GM12874 (cell line): ENCODE data around the gene B4GALT6.

Experiments
- TF ChIP-seq, protein P1 (sequence below): IDR thresholded peaks from 2 replicates; pipeline ENCODE4 v1.5.1; 2011; ENCODE audit warnings: low read depth, mild to moderate bottlenecking, control low read depth, low read length, moderate library complexity; ENCODE audit not compliant: insufficient read depth

B4GALT6 gene, protein sequence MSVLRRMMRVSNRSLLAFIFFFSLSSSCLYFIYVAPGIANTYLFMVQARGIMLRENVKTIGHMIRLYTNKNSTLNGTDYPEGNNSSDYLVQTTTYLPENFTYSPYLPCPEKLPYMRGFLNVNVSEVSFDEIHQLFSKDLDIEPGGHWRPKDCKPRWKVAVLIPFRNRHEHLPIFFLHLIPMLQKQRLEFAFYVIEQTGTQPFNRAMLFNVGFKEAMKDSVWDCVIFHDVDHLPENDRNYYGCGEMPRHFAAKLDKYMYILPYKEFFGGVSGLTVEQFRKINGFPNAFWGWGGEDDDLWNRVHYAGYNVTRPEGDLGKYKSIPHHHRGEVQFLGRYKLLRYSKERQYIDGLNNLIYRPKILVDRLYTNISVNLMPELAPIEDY

GRCh38 chr18:31684279-31685096 is at the start of gene B4GALT6:
Gene B4GALT6 (minus strand): TSS chr18:31684581. CDS start chr18:31684426, 155 bp downstream.
- TF ChIP-seq, protein P1, sequence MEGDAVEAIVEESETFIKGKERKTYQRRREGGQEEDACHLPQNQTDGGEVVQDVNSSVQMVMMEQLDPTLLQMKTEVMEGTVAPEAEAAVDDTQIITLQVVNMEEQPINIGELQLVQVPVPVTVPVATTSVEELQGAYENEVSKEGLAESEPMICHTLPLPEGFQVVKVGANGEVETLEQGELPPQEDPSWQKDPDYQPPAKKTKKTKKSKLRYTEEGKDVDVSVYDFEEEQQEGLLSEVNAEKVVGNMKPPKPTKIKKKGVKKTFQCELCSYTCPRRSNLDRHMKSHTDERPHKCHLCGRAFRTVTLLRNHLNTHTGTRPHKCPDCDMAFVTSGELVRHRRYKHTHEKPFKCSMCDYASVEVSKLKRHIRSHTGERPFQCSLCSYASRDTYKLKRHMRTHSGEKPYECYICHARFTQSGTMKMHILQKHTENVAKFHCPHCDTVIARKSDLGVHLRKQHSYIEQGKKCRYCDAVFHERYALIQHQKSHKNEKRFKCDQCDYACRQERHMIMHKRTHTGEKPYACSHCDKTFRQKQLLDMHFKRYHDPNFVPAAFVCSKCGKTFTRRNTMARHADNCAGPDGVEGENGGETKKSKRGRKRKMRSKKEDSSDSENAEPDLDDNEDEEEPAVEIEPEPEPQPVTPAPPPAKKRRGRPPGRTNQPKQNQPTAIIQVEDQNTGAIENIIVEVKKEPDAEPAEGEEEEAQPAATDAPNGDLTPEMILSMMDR = no peak

GRCh38 chr18:31731628-31732027 is 47.2 kb upstream of the B4GALT6 start:
- TF ChIP-seq, protein P1 = no peak

DNA sequence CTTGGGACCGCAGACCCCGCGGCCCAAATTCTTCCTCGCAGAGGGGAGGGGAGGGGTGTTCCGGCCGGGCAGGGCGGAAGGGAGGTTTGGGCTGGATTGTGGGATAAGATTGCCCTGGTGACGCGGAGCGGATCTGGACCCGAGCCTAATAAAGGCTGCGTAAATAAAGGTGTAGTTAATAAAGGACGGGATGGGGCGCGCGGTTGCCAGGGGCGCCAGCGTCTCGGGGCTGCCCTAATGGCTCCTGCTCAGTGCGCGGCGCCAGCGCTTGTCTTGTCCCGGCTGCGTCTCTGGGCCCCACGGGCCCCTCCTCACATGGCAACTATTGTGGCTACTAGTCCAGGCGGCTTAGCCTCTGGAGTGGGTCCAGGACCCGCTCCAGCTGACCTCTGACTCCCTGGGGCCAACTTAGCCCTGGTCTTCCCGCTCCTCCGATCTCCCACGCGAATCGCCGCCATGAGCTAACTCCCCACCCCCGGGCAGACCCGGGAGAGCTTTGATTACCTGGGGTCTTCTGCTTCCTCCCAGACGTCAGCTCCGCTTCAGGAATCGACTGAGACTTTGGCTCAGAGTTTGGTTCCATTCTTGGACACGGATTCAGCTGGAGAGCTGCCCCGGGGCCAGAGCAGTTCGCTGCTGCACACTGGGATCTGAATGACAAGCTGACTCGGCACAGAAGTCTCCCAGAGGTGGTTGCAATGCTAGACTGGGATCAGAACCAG is 39.8 kb upstream of the B4GALT6 start:
- TF ChIP-seq, protein P1 = no peak

DNA sequence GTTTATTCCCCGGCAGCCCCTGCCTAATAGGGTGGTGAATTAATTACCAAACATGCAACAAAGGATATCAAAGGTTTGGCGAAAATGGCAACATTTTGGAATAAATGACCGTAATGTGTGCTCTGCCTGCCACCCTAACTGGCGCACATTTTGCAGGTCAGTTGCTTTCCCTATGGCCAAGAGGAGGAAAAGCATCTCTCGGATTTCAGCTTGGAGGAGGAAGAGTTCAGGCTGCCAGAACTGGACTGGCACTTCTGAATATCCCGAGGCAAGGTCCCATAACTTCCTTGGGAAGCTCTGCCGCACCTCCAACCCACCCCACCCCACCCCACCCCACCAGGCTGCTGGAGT is 39.2 kb upstream of the B4GALT6 start:
- TF ChIP-seq, protein P1 = no peak

- TF ChIP-seq, protein P1 = peak; percentile 88
Observed at GRCh38 chr18:31722369-31722957, 38.1 kb upstream of the B4GALT6 start.

- TF ChIP-seq, protein P1 = no peak
Observed at GRCh38 chr18:31721601-31722000, 37.2 kb upstream of the B4GALT6 start.
